Natural killer cell (primary cell): Measurements from ENCODE around the gene BEST2. TPM values are rescaled to one million over a fixed set of nuclear protein-coding genes. Genes with fewer than 3 reads are reported as not detected.

Source experiments
- ATAC-seq, 3 donors: fragments of 150-1000 bp in 2 of 3; fragments of 200-7000 bp in 1 of 3; cut with Tn5 transposase; 1 replicate in 1 of 3; 2 replicates in 2 of 3; pipeline ENCODE4 v1.10.0; 2021; ENCODE audit warnings: mild to moderate bottlenecking in 2 of 3, moderate library complexity in 2 of 3
- DNase-seq, 2 donors: peaks; one replicate each; pipeline versions ENCODE4 v3.0.0 to v3.0.0-alpha.2; 2013 to 2021; ENCODE audit warnings: mixed read lengths in 1 of 2
- H3K27ac ChIP-seq: one replicate; pipeline ENCODE4 v1.5.1; 2013; ENCODE audit warnings: mild to moderate bottlenecking, low read length
- H3K27me3 ChIP-seq: one replicate; pipeline ENCODE4 v1.6.1; 2013; ENCODE audit warnings: low read length; ENCODE audit not compliant: control insufficient read depth, insufficient read depth
- H3K36me3 ChIP-seq: one replicate; pipeline ENCODE4 v1.6.1; 2013; ENCODE audit warnings: low read length; ENCODE audit not compliant: control insufficient read depth, insufficient read depth
- H3K4me1 ChIP-seq: one replicate; pipeline ENCODE4 v1.6.1; 2013; ENCODE audit warnings: low read length; ENCODE audit not compliant: control insufficient read depth, insufficient read depth
- H3K4me3 ChIP-seq: one replicate; pipeline ENCODE4 v1.5.1; 2013; ENCODE audit warnings: low read length
- H3K9me3 ChIP-seq: one replicate; pipeline ENCODE4 v1.6.1; 2013; ENCODE audit warnings: low read length; ENCODE audit not compliant: control insufficient read depth, insufficient read depth
- H3K27ac Mint-ChIP-seq, 2 donors: one replicate each; pipeline ENCODE4 v1.8.0; 2022; ENCODE audit warnings: mild to moderate bottlenecking in 2 of 2, mixed read lengths in 2 of 2, moderate library complexity in 1 of 2
- H3K27me3 Mint-ChIP-seq, 2 donors: one replicate each; pipeline ENCODE4 v1.8.0; 2022; ENCODE audit warnings: low read depth in 2 of 2, mixed read lengths in 2 of 2
- H3K36me3 Mint-ChIP-seq: one replicate; pipeline ENCODE4 v1.8.0; 2022; ENCODE audit warnings: mixed read lengths
- H3K4me1 Mint-ChIP-seq, 2 donors: one replicate each; pipeline ENCODE4 v1.8.0; 2022; ENCODE audit warnings: mixed read lengths in 2 of 2
- H3K4me3 Mint-ChIP-seq: one replicate; pipeline ENCODE4 v1.8.0; 2022; ENCODE audit warnings: mild to moderate bottlenecking, moderate library complexity, mixed read lengths
- H3K9me3 Mint-ChIP-seq, 2 donors: one replicate each; pipeline ENCODE4 v1.8.0; 2022; ENCODE audit warnings: mixed read lengths in 2 of 2
- WGBS: methylation state at CpG from one replicate; pipeline ENCODE4 v1.1.7; 2013; ENCODE audit warnings: missing lambda C conversion rate; ENCODE audit not compliant: insufficient coverage; 5-methylcytosine and 5-hydroxymethylcytosine counted together
- intact Hi-C: fragments of 100-400 bp; cut with micrococcal nuclease; formaldehyde crosslinking; loops from one replicate; pipeline ENCODE4 v1.14.2; 2022
- total RNA-seq, 4 donors: library from RNA; stranded (reverse); fragments of 120-200 nt in 1 of 4; gene quantifications; one replicate each; pipeline versions ENCODE4 v1.2.3 to v1.2.4, GENCODE V29; 2013 to 2022
- TF ChIP-seq, protein P1 (sequence below): fragments of 200-600 bp; IDR thresholded peaks from one replicate; pipeline ENCODE4 v1.8.0; 2022; ENCODE audit warnings: antibody characterized with exemption

Gene BEST2
- total RNA-seq, 3 donors from 2014 or later (not counting 1 experiment from before 2014, with no cell fraction given): not detected

DNA sequence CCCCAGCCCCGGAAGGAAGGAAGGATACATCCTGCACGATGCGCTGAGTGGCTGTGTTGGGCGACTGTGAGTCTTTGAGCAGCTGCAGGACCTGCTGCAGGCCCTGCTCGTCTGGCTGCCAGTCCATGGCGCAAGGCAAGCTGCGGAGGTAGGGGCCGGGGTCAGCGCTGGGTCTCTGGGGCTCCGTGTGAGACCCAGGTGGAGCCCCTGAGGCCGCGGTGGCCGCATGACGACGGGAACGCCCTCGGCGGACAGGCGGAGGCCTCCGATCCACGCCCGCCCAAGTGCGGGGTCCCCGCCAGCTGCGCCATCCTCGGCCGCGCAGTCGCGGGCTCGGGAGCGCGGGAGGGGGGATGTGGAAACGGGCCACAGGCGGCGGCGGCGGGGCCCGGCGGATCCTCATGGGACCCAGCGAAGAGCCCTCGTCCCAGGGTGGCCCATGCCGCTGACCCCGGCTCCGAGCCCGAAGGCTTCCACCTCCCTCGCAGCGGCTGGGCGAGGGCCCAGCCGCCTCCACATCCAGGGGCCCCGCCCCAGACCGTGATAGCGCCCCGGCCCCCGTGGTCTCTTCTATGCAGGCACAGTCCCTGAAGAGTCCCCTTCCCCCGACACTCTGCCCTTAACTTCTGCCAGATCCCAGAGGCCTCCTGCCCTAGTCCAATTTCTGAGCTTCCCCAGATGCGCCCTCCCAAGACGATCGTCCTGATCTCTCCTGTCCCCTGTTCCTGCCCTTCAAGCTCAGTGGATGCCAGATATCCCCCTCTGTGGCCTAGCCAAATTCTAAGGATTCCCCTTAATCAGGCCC lies 30.5 kb upstream of the BEST2 start:
- Mint-ChIP-seq H3K27ac (peak overlapping the region; percentile 91 to 96), H3K4me3 (peak overlapping the region; percentile 94), H3K27me3 (no peaks in the 10 kb centered on the region), H3K4me1 (peaks cover 26 to 47% of the 10 kb centered on the region in 2 donors), H3K9me3 (no peaks in the 10 kb centered on the region), H3K36me3 (no peaks in the 10 kb centered on the region)
- ATAC-seq (no peak), DNase-seq (peak in 1 of 2 donors; percentile 36)
- intact Hi-C loops: loop anchor here (5.0 kb wide), 3 partner anchors 39 to 71 kb away; partner anchors contain the start of genes DHPS, JUNB, MAN2B1 and WDR83
- H3K4me1 ChIP-seq: peaks cover 36% of the 10 kb centered on the region
- H3K27ac ChIP-seq: no peak overlapping the region
- H3K36me3 ChIP-seq: peaks cover 6% of the 10 kb centered on the region
- H3K9me3 ChIP-seq: no peaks in the 10 kb centered on the region
- peak overlapping the region; percentile 60 for H3K4me3 ChIP-seq
- WGBS: 12% methylated on average over 59 of the region's 59 CpGs
- TF ChIP-seq, protein P1, sequence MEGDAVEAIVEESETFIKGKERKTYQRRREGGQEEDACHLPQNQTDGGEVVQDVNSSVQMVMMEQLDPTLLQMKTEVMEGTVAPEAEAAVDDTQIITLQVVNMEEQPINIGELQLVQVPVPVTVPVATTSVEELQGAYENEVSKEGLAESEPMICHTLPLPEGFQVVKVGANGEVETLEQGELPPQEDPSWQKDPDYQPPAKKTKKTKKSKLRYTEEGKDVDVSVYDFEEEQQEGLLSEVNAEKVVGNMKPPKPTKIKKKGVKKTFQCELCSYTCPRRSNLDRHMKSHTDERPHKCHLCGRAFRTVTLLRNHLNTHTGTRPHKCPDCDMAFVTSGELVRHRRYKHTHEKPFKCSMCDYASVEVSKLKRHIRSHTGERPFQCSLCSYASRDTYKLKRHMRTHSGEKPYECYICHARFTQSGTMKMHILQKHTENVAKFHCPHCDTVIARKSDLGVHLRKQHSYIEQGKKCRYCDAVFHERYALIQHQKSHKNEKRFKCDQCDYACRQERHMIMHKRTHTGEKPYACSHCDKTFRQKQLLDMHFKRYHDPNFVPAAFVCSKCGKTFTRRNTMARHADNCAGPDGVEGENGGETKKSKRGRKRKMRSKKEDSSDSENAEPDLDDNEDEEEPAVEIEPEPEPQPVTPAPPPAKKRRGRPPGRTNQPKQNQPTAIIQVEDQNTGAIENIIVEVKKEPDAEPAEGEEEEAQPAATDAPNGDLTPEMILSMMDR: no peak
- H3K27me3 ChIP-seq: no peaks in the 10 kb centered on the region

DNA sequence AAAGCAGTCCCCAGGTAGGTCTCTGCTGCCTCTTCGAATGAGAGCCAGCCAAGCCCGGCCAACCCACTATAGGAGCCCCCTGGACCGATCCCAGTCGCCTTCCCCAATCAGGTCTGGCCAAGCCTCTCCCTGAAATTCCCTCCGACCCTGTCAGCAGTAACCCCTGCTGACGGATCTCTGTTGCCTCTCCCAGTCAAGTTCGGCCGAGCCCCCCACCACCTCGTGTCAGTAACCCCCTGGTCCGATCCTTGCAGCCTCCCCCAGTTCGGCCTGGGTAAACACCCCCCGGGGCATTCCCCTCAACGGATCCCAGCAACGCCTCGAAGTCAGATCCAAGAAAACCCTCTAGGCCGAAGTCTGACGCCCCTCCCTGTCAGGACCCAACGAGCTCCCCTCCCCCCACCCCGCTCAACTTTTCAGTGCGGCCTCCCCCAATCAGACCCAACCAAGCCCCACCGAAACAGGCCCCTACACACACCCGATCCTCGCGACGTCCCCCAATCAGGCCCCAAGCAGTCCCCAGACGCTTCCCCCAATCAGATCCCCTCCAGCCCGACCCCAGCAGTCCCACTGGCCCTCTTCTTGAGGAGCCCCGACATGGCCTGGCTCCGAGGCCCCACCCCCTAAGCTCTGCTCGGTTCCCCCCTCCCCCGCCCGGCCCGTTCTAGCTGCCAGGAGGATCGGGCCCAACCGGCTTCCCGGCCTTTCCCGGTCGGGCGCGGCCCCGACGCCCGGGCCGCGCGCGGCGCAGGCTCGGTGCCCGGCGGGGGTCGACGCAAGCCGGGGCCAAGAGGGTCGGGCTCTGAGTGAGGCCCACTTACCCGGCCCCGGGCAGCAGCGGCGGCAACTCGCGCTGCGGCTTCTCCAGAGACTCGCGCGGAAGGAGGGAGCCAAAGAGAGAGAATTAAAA lies 29.7 kb upstream of the BEST2 start:
- ATAC-seq (peak; percentile 52 to 67 (median 54)), DNase-seq (peak in 1 of 2 donors; percentile 69)
- Mint-ChIP-seq H3K27ac (peak overlapping the region; percentile 91 to 96), H3K36me3 (no peaks in the 10 kb centered on the region), H3K9me3 (no peaks in the 10 kb centered on the region), H3K4me3 (peak overlapping the region; percentile 94), H3K27me3 (no peaks in the 10 kb centered on the region), H3K4me1 (peaks cover 26 to 42% of the 10 kb centered on the region in 2 donors)
- intact Hi-C loops: loop anchor here (5.0 kb wide), 3 partner anchors 40 to 70 kb away; partner anchors contain the start of genes DHPS, JUNB, MAN2B1 and WDR83
- no peaks in the 10 kb centered on the region for H3K9me3 ChIP-seq
- H3K27me3 ChIP-seq: no peaks in the 10 kb centered on the region
- H3K27ac ChIP-seq: peak overlapping the region; percentile 44
- H3K4me1 ChIP-seq: peaks cover 36% of the 10 kb centered on the region
- TF ChIP-seq, protein P1: no peak
- H3K4me3 ChIP-seq: peak overlapping the region; percentile 60
- peaks cover 4% of the 10 kb centered on the region for H3K36me3 ChIP-seq
- under 1% methylated on average over 64 of the region's 65 CpGs for WGBS

DNA sequence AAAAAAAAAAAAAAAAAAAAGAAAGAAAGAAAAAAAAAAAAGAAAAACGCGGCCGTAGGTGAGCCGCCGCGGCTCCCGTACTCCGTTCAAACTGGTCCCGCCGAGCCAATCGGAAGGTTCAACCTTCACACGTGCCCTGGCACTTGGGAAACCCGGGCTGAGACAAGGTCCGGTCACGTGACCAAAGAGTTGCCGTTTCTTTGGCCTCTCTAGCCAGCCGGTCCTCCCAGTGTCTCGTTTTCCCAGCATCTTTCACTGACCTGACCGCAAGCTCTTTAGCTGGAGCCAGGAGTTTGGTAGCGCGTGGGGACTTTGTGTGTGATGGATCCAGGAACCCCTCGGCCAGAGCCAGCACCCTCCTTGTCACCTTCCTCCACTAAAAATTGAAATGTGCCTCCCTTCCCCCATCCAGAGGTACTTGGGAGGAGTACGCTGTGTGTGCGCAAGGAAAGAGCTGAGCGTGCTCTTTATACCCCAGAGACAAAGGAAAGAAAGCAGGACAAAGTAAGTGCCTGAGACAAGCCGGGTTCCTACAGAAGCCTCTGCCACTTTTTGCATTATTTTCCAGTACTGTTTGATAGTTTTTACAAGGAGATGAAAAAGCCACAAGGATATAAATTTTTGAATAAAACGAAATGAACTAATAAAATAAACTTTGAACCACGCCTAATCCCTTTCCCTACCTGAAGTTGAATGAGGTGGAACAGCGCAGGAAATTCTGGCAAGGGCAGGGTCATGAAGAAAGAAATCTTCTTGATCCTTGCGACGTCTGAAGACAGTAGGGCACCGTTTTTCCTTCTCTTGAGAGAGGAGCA lies 28.8 kb upstream of the BEST2 start:
- H3K4me1 Mint-ChIP-seq: peaks cover 26 to 42% of the 10 kb centered on the region in 2 donors
- no peaks in the 10 kb centered on the region for H3K36me3 Mint-ChIP-seq
- no peaks in the 10 kb centered on the region for H3K27me3 ChIP-seq
- DNase-seq: peak; percentile 87 to 99
- intact Hi-C loops: loop anchor here (1.0 to 5.0 kb wide), 4 partner anchors 11 to 70 kb away; partner anchors contain the start of genes DHPS, JUNB, MAN2B1 and WDR83
- peak overlapping the region; percentile 60 for H3K4me3 ChIP-seq
- WGBS: under 1% methylated on average over 30 of the region's 32 CpGs
- peak; percentile 87 to 97 (median 95) for ATAC-seq
- TF ChIP-seq, protein P1: no peak
- peak overlapping the region; percentile 91 to 96 for H3K27ac Mint-ChIP-seq
- no peaks in the 10 kb centered on the region for H3K27me3 Mint-ChIP-seq
- no peaks in the 10 kb centered on the region for H3K9me3 Mint-ChIP-seq
- peak overlapping the region; percentile 93 for H3K4me3 Mint-ChIP-seq
- H3K9me3 ChIP-seq: no peaks in the 10 kb centered on the region
- H3K4me1 ChIP-seq: peaks cover 36% of the 10 kb centered on the region
- peak overlapping the region; percentile 44 for H3K27ac ChIP-seq
- peaks cover 2% of the 10 kb centered on the region for H3K36me3 ChIP-seq
